GM12872 (cell line): Measurements from ENCODE around the gene USP47.

ENCODE experiments used
- CTCF ChIP-seq: IDR thresholded peaks from 3 replicates; pipeline ENCODE4 v1.5.1; 2011; ENCODE audit warnings: low read depth, mild to moderate bottlenecking, low read length, moderate library complexity; ENCODE audit not compliant: insufficient read depth

USP47 gene

GRCh38 chr11:11969380-11970215, 127.8 kb downstream of the USP47 start:
- TF ChIP-seq CTCF = no peak

- TF ChIP-seq CTCF = no peak
Measured at GRCh38 chr11:11970556-11970955, 128.8 kb downstream of the USP47 start.

GRCh38 chr11:11971906-11972547, 130.3 kb downstream of the USP47 start:
- no peak for TF ChIP-seq CTCF

GRCh38 chr11:11972730-11973341, 131.1 kb downstream of the USP47 start:
- TF ChIP-seq CTCF = no peak

- TF ChIP-seq CTCF = no peak
Measured at GRCh38 chr11:11973361-11973800, 131.6 kb downstream of the USP47 start.

- no peak for TF ChIP-seq CTCF
Measured at GRCh38 chr11:11973866-11974265, 132.1 kb downstream of the USP47 start.

GRCh38 chr11:11975201-11976092, 133.7 kb downstream of the USP47 start:
- TF ChIP-seq CTCF = no peak
